H9 (cell line): ENCODE results near the gene AGT. TPM values are rescaled to one million over a fixed set of nuclear protein-coding genes. Genes with fewer than 3 reads are reported as not detected.

Experiments used
- DNase-seq: peaks from one replicate; pipeline ENCODE4 v3.0.0-alpha.2; 2017
- H2AFZ ChIP-seq: one replicate; pipeline ENCODE4 v1.6.1; 2013; ENCODE audit warnings: mild to moderate bottlenecking, low read length, control low read depth, moderate library complexity
- H2AK5ac ChIP-seq: 2 replicates; pipeline ENCODE4 v1.6.1; 2013; ENCODE audit warnings: low read length, control low read depth, mixed read lengths; ENCODE audit not compliant: insufficient read length
- H2BK120ac ChIP-seq: one replicate; pipeline ENCODE4 v1.6.1; 2013; ENCODE audit warnings: low read depth, mild to moderate bottlenecking, low read length, control low read depth, inconsistent platforms; ENCODE audit not compliant: poor library complexity, severe bottlenecking
- H2BK12ac ChIP-seq: 2 replicates; pipeline ENCODE4 v1.6.1; 2013; ENCODE audit warnings: low read length, control low read depth, mixed read lengths, low read depth; ENCODE audit not compliant: insufficient read length
- H2BK15ac ChIP-seq: 2 replicates; pipeline ENCODE4 v1.6.1; 2013; ENCODE audit warnings: low read depth, low read length, control low read depth
- H2BK20ac ChIP-seq: one replicate; pipeline ENCODE4 v1.6.1; 2013; ENCODE audit warnings: low read depth, mild to moderate bottlenecking, low read length, control low read depth, inconsistent platforms; ENCODE audit not compliant: poor library complexity, severe bottlenecking
- H2BK5ac ChIP-seq: 2 replicates; pipeline ENCODE4 v1.6.1; 2013; ENCODE audit warnings: low read length, control low read depth, mixed read lengths; ENCODE audit not compliant: insufficient read length
- H3K14ac ChIP-seq: 2 replicates; pipeline ENCODE4 v1.6.1; 2013; ENCODE audit warnings: low read length, control low read depth; ENCODE audit not compliant: insufficient read depth
- H3K18ac ChIP-seq: 2 replicates; pipeline ENCODE4 v1.6.1; 2013; ENCODE audit warnings: low read depth, mild to moderate bottlenecking, mixed read lengths, low read length, control low read depth; ENCODE audit not compliant: insufficient read length
- H3K23ac ChIP-seq: 2 replicates; pipeline ENCODE4 v1.6.1; 2013; ENCODE audit warnings: low read length, control low read depth, mixed read lengths, low read depth; ENCODE audit not compliant: insufficient read length
- H3K23me2 ChIP-seq: 2 replicates; pipeline ENCODE4 v1.6.1; 2013; ENCODE audit warnings: low read depth, mild to moderate bottlenecking, mixed read lengths, low read length, control low read depth; ENCODE audit not compliant: insufficient read length, poor library complexity, severe bottlenecking
- H3K27ac ChIP-seq: 2 replicates; pipeline ENCODE4 v1.5.1; 2013; ENCODE audit warnings: low read length, control low read depth, mixed read lengths, low read depth; ENCODE audit not compliant: insufficient read length
- H3K27me3 ChIP-seq: 2 replicates; pipeline ENCODE4 v1.6.1; 2013; ENCODE audit warnings: low read length, control low read depth, inconsistent platforms; ENCODE audit not compliant: insufficient read depth
- H3K4ac ChIP-seq: 2 replicates; pipeline ENCODE4 v1.6.1; 2013; ENCODE audit warnings: low read depth, mild to moderate bottlenecking, control low read depth, inconsistent platforms, low read length, moderate library complexity
- H3K4me1 ChIP-seq: 2 replicates; pipeline ENCODE4 v1.6.1; 2013; ENCODE audit warnings: low read length, control low read depth, inconsistent platforms; ENCODE audit not compliant: insufficient read depth
- H3K4me2 ChIP-seq: 2 replicates; pipeline ENCODE4 v1.6.1; 2013; ENCODE audit warnings: low read length, control low read depth, mixed read lengths; ENCODE audit not compliant: insufficient read length, insufficient read depth
- H3K56ac ChIP-seq: 2 replicates; pipeline ENCODE4 v1.6.1; 2013; ENCODE audit warnings: low read depth, mild to moderate bottlenecking, mixed read lengths, low read length, control low read depth; ENCODE audit not compliant: insufficient read length
- H3K79me1 ChIP-seq: 2 replicates; pipeline ENCODE4 v1.6.1; 2013; ENCODE audit warnings: low read depth, mild to moderate bottlenecking, moderate library complexity, low read length, control low read depth, inconsistent platforms; ENCODE audit not compliant: insufficient read depth, poor library complexity, severe bottlenecking
- H3K79me2 ChIP-seq: 2 replicates; pipeline ENCODE4 v1.6.1; 2013; ENCODE audit warnings: low read length, control low read depth, inconsistent platforms; ENCODE audit not compliant: insufficient read depth
- H3K9ac ChIP-seq: 2 replicates; pipeline ENCODE4 v1.6.1; 2013; ENCODE audit warnings: low read length, control low read depth, mixed read lengths; ENCODE audit not compliant: insufficient read length; ENCODE audit errors: extremely low read depth
- H3K9me3 ChIP-seq: one replicate; pipeline ENCODE4 v1.6.1; 2013; ENCODE audit warnings: low read depth, low read length, inconsistent platforms; ENCODE audit not compliant: control insufficient read depth
- H3T11ph ChIP-seq: one replicate; pipeline ENCODE4 v1.6.1; 2013; ENCODE audit warnings: mild to moderate bottlenecking, low read length, control low read depth, inconsistent platforms
- H4K20me1 ChIP-seq: one replicate; pipeline ENCODE4 v1.6.1; 2013; ENCODE audit not compliant: control insufficient read depth, insufficient read length, insufficient read depth
- H4K5ac ChIP-seq: 2 replicates; pipeline ENCODE4 v1.6.1; 2013; ENCODE audit warnings: low read depth, mild to moderate bottlenecking, mixed read lengths, low read length, control low read depth; ENCODE audit not compliant: insufficient read length
- H4K8ac ChIP-seq: replicated peaks from 2 replicates; pipeline ENCODE4 v1.6.1; 2013; ENCODE audit warnings: low read length, control low read depth, mixed read lengths, low read depth; ENCODE audit not compliant: insufficient read length
- H4K91ac ChIP-seq: 2 replicates; pipeline ENCODE4 v1.6.1; 2013; ENCODE audit warnings: low read depth, mild to moderate bottlenecking, moderate library complexity, mixed read lengths, low read length, control low read depth; ENCODE audit not compliant: insufficient read length
- H3K27ac Mint-ChIP-seq, 3 experiments: 2 replicates in 2 of 3; 3 replicates in 1 of 3; pipeline ENCODE4 v1.8.0; 2020 to 2021; ENCODE audit warnings: mixed read lengths in 3 of 3, mild to moderate bottlenecking in 1 of 3, moderate library complexity in 1 of 3
- H3K27me3 Mint-ChIP-seq: 2 replicates; pipeline ENCODE4 v1.8.0; 2021; ENCODE audit warnings: low read depth, mild to moderate bottlenecking, moderate library complexity, mixed read lengths
- H3K36me3 Mint-ChIP-seq, 3 experiments: 2 replicates in 2 of 3; 3 replicates in 1 of 3; pipeline ENCODE4 v1.8.0; 2020 to 2021; ENCODE audit warnings: low read depth in 3 of 3, mixed read lengths in 3 of 3; ENCODE audit not compliant: insufficient read depth in 1 of 3
- H3K4me1 Mint-ChIP-seq, 2 experiments: 2 replicates each; pipeline ENCODE4 v1.8.0; 2020; ENCODE audit warnings: mixed read lengths in 2 of 2
- H3K4me3 Mint-ChIP-seq, 2 experiments: 2 replicates in 1 of 2; 3 replicates in 1 of 2; pipeline ENCODE4 v1.8.0; 2020 to 2021; ENCODE audit warnings: mild to moderate bottlenecking in 2 of 2, mixed read lengths in 2 of 2, moderate library complexity in 1 of 2
- H3K9me3 Mint-ChIP-seq, 2 experiments: 2 replicates in 1 of 2; 3 replicates in 1 of 2; pipeline ENCODE4 v1.8.0; 2020; ENCODE audit warnings: mild to moderate bottlenecking in 2 of 2, mixed read lengths in 2 of 2, moderate library complexity in 1 of 2
- WGBS: extraction: QIAGEN DNeasy Blood & Tissue Kit; methylation state at CpG from one replicate; pipeline ENCODE4 v1.1.7; 2013; ENCODE audit warnings: missing lambda C conversion rate, low lambda C conversion rate, mixed read lengths; ENCODE audit not compliant: insufficient read length; ENCODE audit errors: extremely low coverage; 5-methylcytosine and 5-hydroxymethylcytosine counted together
- total RNA-seq: library from RNA; stranded (reverse); gene quantifications from 2 replicates; pipeline ENCODE4 v1.2.1, GENCODE V29; 2021
- TF ChIP-seq, protein P1 (sequence below): fragments of 200-600 bp; sonication (generic); conservative IDR thresholded peaks from 3 replicates; pipeline ENCODE4 v1.8.0; 2021; ENCODE audit warnings: antibody characterized with exemption, mild to moderate bottlenecking

AGT gene
- total RNA-seq, 1 experiment from 2014 or later: not detected

DNA sequence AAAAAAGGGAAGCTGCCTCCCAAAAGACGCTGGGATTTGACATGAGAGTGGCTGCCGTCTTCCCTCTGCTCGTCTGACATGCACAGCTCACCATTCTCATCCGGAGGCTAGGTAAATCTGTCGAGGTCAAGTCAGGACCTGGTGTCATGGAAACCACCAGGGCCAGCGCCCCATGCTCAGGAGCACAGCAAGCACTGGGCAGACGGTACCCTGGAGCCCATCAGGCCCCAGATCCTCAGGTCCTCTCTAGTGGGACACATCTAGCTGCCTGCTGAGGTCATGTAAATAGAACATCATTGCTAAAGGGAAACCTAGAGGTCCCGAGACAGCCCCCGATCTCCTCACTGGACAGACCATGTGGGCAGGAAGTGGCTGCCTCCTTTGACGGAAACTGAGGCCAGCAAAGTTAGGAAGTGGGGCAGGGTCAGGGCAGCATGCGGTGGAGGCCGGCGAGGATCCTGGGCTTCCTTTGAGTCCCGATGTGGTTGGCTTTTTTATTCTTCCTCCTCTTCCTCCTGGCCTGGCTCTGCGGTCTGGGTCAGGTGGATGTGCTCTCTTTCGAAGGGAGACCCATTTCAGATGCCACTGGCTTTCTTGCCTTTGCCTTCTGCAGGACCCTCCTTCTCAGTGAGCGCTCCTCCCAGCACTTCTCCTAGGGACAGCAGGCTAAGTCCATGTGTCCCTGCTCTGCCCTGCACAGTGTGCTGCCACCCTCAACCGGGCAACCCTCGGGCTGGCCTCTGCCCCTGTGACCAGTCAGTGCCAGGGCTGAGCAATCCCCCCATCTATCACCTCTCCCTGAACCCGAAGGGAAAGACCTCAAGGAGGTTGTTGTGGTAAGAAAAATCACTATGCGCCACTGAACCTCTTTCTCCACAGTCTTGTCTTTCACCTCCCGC lies 5.9 kb downstream of the AGT start:
- no CpG with 5 or more reads among the region's 22 CpGs for WGBS
- no peaks in the 10 kb centered on the region for H3K9me3 Mint-ChIP-seq
- H2AK5ac ChIP-seq: no peak overlapping the region

More for the DNA sequence above, 5.9 kb downstream of the AGT start:
- Histone ChIP-seq H3K4me1 (no peaks in the 10 kb centered on the region), H2BK20ac (no peak overlapping the region), H3K4me2 (no peak overlapping the region), H3K9ac (no peak overlapping the region), H2AFZ (no peak overlapping the region), H2BK15ac (no peak overlapping the region), H3K18ac (no peak overlapping the region), H4K5ac (no peak overlapping the region), H3K79me1 (no peaks in the 10 kb centered on the region), H3K4ac (no peak overlapping the region), H3K9me3 (no peaks in the 10 kb centered on the region), H4K8ac (no peak overlapping the region), H3K23ac (no peak overlapping the region), H2BK5ac (no peak overlapping the region), H3K79me2 (no peaks in the 10 kb centered on the region), H3K14ac (no peak overlapping the region), H3K56ac (no peak overlapping the region), H3T11ph (no peak overlapping the region), H4K91ac (no peak overlapping the region), H4K20me1 (no peaks in the 10 kb centered on the region), H3K23me2 (no peaks in the 10 kb centered on the region), H3K27ac (no peak overlapping the region), H2BK12ac (no peak overlapping the region), H3K27me3 (no peaks in the 10 kb centered on the region), H2BK120ac (no peak overlapping the region)
- Mint-ChIP-seq H3K27me3 (peaks cover 30% of the 10 kb centered on the region), H3K4me3 (no peak overlapping the region), H3K36me3 (no peaks in the 10 kb centered on the region), H3K27ac (no peak overlapping the region; a peak in 1 of 7 replicates), H3K4me1 (peaks cover 10 to 11% of the 10 kb centered on the region in 2 experiments; a peak in 3 of 4 replicates)
- TF ChIP-seq, protein P1, sequence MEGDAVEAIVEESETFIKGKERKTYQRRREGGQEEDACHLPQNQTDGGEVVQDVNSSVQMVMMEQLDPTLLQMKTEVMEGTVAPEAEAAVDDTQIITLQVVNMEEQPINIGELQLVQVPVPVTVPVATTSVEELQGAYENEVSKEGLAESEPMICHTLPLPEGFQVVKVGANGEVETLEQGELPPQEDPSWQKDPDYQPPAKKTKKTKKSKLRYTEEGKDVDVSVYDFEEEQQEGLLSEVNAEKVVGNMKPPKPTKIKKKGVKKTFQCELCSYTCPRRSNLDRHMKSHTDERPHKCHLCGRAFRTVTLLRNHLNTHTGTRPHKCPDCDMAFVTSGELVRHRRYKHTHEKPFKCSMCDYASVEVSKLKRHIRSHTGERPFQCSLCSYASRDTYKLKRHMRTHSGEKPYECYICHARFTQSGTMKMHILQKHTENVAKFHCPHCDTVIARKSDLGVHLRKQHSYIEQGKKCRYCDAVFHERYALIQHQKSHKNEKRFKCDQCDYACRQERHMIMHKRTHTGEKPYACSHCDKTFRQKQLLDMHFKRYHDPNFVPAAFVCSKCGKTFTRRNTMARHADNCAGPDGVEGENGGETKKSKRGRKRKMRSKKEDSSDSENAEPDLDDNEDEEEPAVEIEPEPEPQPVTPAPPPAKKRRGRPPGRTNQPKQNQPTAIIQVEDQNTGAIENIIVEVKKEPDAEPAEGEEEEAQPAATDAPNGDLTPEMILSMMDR: no peak
- DNase-seq: no peak
